Stimulated activated CD8-positive, alpha-beta memory T cell treated with anti-CD3 and anti-CD28 coated beads, Interleukin-7, amount 100 ng/mL, for 48 hours (primary cell): Measurements from ENCODE around the gene KIF18B.

Source experiments
- DNase-seq, 2 donors: peaks; one replicate each; pipeline ENCODE4 v3.0.0-alpha.2; 2020; ENCODE audit warnings: low read depth in 1 of 2; ENCODE audit errors: extremely low read depth in 1 of 2

Gene KIF18B

GRCh38 chr17:44907729-44908470, 39.7 kb downstream of the KIF18B start:
- DNase-seq, result no peak

GRCh38 chr17:44906763-44907728, 40.5 kb downstream of the KIF18B start:
- no peak for DNase-seq

GRCh38 chr17:44906010-44906646, 41.4 kb downstream of the KIF18B start:
- DNase-seq, result no peak

- DNase-seq, result no peak
Observed at GRCh38 chr17:44905006-44906000, 42.3 kb downstream of the KIF18B start.

GRCh38 chr17:44904001-44904984, 43.3 kb downstream of the KIF18B start:
- DNase-seq, result no peak

- no peak for DNase-seq
Observed at GRCh38 chr17:44903012-44903685, 44.4 kb downstream of the KIF18B start.

- DNase-seq, result no peak
Observed at GRCh38 chr17:44902135-44902760, 45.3 kb downstream of the KIF18B start.

GRCh38 chr17:44901411-44901921, 46.1 kb downstream of the KIF18B start:
- no peak for DNase-seq

GRCh38 chr17:44900894-44901293, 46.7 kb downstream of the KIF18B start:
- no peak for DNase-seq

- peak; percentile 79 to 83 for DNase-seq
Observed at GRCh38 chr17:44899074-44899782, 48.3 kb downstream of the KIF18B start, which contains the start of gene EFTUD2. EFTUD2 (minus strand) TSS chr17:44899445; CDS start chr17:44894521, 4,924 bp downstream.

- no peak for DNase-seq
Observed at GRCh38 chr17:44898768-44899073, 48.9 kb downstream of the KIF18B start.

- no peak for DNase-seq
Observed at GRCh38 chr17:44894642-44895041, 52.9 kb downstream of the KIF18B start.

- DNase-seq, result no peak
Observed at GRCh38 chr17:44892250-44892649, 55.3 kb downstream of the KIF18B start.

- DNase-seq, result no peak
Observed at GRCh38 chr17:44889003-44889402, 58.6 kb downstream of the KIF18B start.

GRCh38 chr17:44887971-44888954, 59.3 kb downstream of the KIF18B start:
- DNase-seq, result no peak

GRCh38 chr17:44887016-44887415, 60.6 kb downstream of the KIF18B start:
- no peak for DNase-seq
